ENCODE results near the gene NYAP1. TPM values are rescaled to one million over a fixed set of nuclear protein-coding genes. Genes with fewer than 3 reads are reported as not detected.

NYAP1 gene
- total RNA-seq, 1 donor from 2014 or later: 2.5 TPM

DNA sequence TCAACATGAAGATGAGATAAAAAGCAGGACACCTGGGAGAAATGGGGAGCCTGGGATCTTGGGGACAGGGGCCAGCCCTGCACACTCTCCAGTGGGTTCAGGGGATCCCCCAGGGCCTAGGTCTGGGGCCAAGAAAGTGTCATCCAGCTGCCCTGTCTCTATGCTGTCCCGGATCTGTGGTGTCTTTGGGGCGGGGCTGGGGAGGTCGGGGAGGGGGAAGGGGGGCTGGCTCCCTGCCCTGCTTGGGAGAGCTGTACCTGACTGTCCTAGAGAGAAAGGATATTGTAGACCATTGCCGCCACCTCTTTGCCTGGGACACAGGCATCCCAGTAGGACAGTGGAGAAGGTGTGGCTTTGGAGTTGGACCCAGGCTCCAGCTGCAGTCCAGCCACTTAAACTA, 12.7 kb upstream of the NYAP1 start:
- Histone ChIP-seq H3K9ac (ENCODE audit: low read length) (no peak overlapping the region), H3K4me2 (ENCODE audit: low read length) (no peak overlapping the region), H3K27me3 (ENCODE audit: insufficient read depth, low read length) (no peaks in the 10 kb centered on the region), H3K27ac (ENCODE audit: low read depth, low read length) (no peak overlapping the region), H3K36me3 (ENCODE audit: insufficient read depth, low read length) (no peaks in the 10 kb centered on the region), H3K9me3 (ENCODE audit: insufficient read depth, low read depth, low read length) (no peaks in the 10 kb centered on the region), H3K79me2 (ENCODE audit: insufficient read depth, low read length) (peaks cover 11% of the 10 kb centered on the region), H3K4me1 (ENCODE audit: insufficient read depth, low read length) (no peaks in the 10 kb centered on the region), H4K20me1 (ENCODE audit: insufficient read depth, low read length) (peaks cover 56% of the 10 kb centered on the region), H2AFZ (ENCODE audit: low read depth, low read length) (no peak overlapping the region), H3K4me3 (ENCODE audit: insufficient read depth, low read depth, low read length) (no peak overlapping the region)
- FAIRE-seq (no peak), DNase-seq (ENCODE audit: low read depth) (no peak)
- no peaks in the 10 kb centered on the region for H3K9me3 Mint-ChIP-seq (ENCODE audit: unreplicated experiment)
- no peak overlapping the region for H3K4me3 Mint-ChIP-seq (ENCODE audit: unreplicated experiment)
- H3K4me1 Mint-ChIP-seq (ENCODE audit: low read depth, unreplicated experiment): peaks cover 9% of the 10 kb centered on the region
- no peak overlapping the region for H3K27ac Mint-ChIP-seq (ENCODE audit: unreplicated experiment)
- H3K27me3 Mint-ChIP-seq (ENCODE audit: low read depth, unreplicated experiment): no peaks in the 10 kb centered on the region
- TF ChIP-seq EZH2 (IDR thresholded peaks at IDR 0.05; ENCODE audit: insufficient read depth, low read length): no peak
- TF ChIP-seq, protein P1, sequence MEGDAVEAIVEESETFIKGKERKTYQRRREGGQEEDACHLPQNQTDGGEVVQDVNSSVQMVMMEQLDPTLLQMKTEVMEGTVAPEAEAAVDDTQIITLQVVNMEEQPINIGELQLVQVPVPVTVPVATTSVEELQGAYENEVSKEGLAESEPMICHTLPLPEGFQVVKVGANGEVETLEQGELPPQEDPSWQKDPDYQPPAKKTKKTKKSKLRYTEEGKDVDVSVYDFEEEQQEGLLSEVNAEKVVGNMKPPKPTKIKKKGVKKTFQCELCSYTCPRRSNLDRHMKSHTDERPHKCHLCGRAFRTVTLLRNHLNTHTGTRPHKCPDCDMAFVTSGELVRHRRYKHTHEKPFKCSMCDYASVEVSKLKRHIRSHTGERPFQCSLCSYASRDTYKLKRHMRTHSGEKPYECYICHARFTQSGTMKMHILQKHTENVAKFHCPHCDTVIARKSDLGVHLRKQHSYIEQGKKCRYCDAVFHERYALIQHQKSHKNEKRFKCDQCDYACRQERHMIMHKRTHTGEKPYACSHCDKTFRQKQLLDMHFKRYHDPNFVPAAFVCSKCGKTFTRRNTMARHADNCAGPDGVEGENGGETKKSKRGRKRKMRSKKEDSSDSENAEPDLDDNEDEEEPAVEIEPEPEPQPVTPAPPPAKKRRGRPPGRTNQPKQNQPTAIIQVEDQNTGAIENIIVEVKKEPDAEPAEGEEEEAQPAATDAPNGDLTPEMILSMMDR (IDR thresholded peaks at IDR 0.05; ENCODE audit: insufficient read depth, low read depth, low read length): no peak
- H3K36me3 Mint-ChIP-seq (ENCODE audit: low read depth, unreplicated experiment): peaks cover 7% of the 10 kb centered on the region

DNA sequence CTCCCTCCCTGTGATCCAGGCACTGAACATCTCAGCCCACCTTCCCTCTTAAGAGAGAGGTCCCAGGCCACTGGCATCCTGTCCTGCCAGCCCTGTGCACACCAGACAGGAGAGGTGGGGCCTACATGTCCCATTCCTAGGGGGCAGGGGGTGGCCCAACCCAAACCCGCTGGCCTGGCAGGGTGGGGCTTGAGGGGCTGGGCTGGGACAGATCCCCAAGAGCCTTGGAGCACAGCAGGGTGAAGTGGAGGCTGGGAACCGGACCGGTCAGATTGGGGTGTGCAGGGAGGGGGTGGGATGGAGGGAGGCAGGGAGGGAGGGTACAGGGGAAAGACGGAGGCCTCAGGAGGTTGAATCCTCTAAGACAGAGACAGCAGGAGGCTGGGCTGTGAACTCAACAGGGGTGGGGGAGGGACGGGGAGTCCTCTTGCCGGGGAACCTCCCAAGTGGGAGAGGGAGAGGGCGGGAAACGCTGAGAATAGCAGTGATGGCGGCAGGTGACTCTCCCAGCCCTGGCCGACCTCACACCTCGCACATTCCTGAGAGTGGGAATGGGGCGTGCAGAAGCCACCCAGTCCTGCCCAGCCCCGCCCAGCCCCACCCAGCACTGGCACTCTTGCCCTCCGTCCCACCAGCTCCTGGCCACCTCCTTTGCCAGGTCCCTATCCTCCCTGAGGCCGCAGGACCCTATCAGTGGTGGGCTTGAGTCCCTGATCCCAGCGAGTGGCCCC, 11.4 kb upstream of the NYAP1 start:
- Mint-ChIP-seq H3K9me3 (ENCODE audit: unreplicated experiment) (no peaks in the 10 kb centered on the region), H3K27me3 (ENCODE audit: low read depth, unreplicated experiment) (no peaks in the 10 kb centered on the region), H3K4me1 (ENCODE audit: low read depth, unreplicated experiment) (peaks cover 16% of the 10 kb centered on the region), H3K4me3 (ENCODE audit: unreplicated experiment) (no peak overlapping the region), H3K27ac (ENCODE audit: unreplicated experiment) (no peak overlapping the region), H3K36me3 (ENCODE audit: low read depth, unreplicated experiment) (peaks cover 7% of the 10 kb centered on the region)
- Histone ChIP-seq H4K20me1 (ENCODE audit: insufficient read depth, low read length) (peaks cover 65% of the 10 kb centered on the region), H3K27ac (ENCODE audit: low read depth, low read length) (no peak overlapping the region), H2AFZ (ENCODE audit: low read depth, low read length) (no peak overlapping the region), H3K9ac (ENCODE audit: low read length) (no peak overlapping the region), H3K4me1 (ENCODE audit: insufficient read depth, low read length) (peaks cover 11% of the 10 kb centered on the region), H3K27me3 (ENCODE audit: insufficient read depth, low read length) (no peaks in the 10 kb centered on the region), H3K4me2 (ENCODE audit: low read length) (peak overlapping the region; percentile 18), H3K79me2 (ENCODE audit: insufficient read depth, low read length) (peaks cover 24% of the 10 kb centered on the region), H3K36me3 (ENCODE audit: insufficient read depth, low read length) (no peaks in the 10 kb centered on the region), H3K4me3 (ENCODE audit: insufficient read depth, low read depth, low read length) (no peak overlapping the region), H3K9me3 (ENCODE audit: insufficient read depth, low read depth, low read length) (no peaks in the 10 kb centered on the region)
- DNase-seq (ENCODE audit: low read depth) (no peak), FAIRE-seq (no peak)
- no peak for TF ChIP-seq EZH2 (IDR thresholded peaks at IDR 0.05; ENCODE audit: insufficient read depth, low read length)
- TF ChIP-seq, protein P1 (IDR thresholded peaks at IDR 0.05; ENCODE audit: insufficient read depth, low read depth, low read length): no peak

DNA sequence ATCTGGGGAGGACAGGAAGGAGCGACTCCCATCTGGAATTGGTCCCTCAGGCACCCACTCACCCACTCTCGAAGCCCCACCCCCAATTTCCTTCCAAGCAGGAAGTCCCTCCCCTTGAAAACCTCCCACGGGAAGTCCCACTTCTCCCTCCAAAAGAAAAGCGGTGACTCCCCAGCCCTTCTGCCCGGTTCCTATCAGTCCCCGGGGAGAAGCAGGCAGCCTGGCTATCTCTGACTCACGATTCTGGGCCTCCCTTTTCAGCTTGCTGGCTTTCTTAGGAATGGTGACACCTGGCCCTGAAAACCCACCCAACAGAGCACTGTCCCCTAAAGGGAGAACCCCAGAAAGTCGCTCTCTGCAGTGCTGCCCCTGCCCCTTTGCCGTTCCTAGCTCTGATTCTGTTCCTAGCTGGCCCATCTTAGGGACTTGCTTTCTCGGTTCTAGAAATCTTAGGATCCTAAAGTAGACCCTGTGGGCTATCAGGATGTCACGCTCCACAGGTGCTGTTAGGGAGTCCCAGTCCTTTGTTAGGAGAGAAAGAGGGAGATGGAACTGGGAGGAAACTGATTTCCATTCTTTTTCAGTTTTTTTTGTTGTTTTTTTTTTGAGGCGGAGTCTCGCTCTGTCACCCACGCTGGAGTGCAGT, 10.8 kb upstream of the NYAP1 start:
- Histone ChIP-seq H2AFZ (ENCODE audit: low read depth, low read length) (no peak overlapping the region), H3K79me2 (ENCODE audit: insufficient read depth, low read length) (peaks cover 30% of the 10 kb centered on the region), H3K9me3 (ENCODE audit: insufficient read depth, low read depth, low read length) (no peaks in the 10 kb centered on the region), H3K27me3 (ENCODE audit: insufficient read depth, low read length) (no peaks in the 10 kb centered on the region), H3K4me3 (ENCODE audit: insufficient read depth, low read depth, low read length) (no peak overlapping the region), H3K27ac (ENCODE audit: low read depth, low read length) (no peak overlapping the region), H3K9ac (ENCODE audit: low read length) (no peak overlapping the region), H3K4me2 (ENCODE audit: low read length) (peak overlapping the region; percentile 18), H3K4me1 (ENCODE audit: insufficient read depth, low read length) (peaks cover 11% of the 10 kb centered on the region), H4K20me1 (ENCODE audit: insufficient read depth, low read length) (peaks cover 65% of the 10 kb centered on the region), H3K36me3 (ENCODE audit: insufficient read depth, low read length) (no peaks in the 10 kb centered on the region)
- TF ChIP-seq, protein P1 (IDR thresholded peaks at IDR 0.05; ENCODE audit: insufficient read depth, low read depth, low read length): no peak
- no peak for TF ChIP-seq EZH2 (IDR thresholded peaks at IDR 0.05; ENCODE audit: insufficient read depth, low read length)
- H3K4me1 Mint-ChIP-seq (ENCODE audit: low read depth, unreplicated experiment): peaks cover 16% of the 10 kb centered on the region
- no peaks in the 10 kb centered on the region for H3K27me3 Mint-ChIP-seq (ENCODE audit: low read depth, unreplicated experiment)
- no peak overlapping the region for H3K4me3 Mint-ChIP-seq (ENCODE audit: unreplicated experiment)
- DNase-seq (ENCODE audit: low read depth) (peak; percentile 21), FAIRE-seq (no peak)
- peaks cover 7% of the 10 kb centered on the region for H3K36me3 Mint-ChIP-seq (ENCODE audit: low read depth, unreplicated experiment)
- no peaks in the 10 kb centered on the region for H3K9me3 Mint-ChIP-seq (ENCODE audit: unreplicated experiment)
- H3K27ac Mint-ChIP-seq (ENCODE audit: unreplicated experiment): no peak overlapping the region
